NCI-H1092 treated with DMSO at 0.1 percent for 48 hours (cell line): Measurements from ENCODE around the gene ZIC1.

Source experiments
- DNase-seq: peaks from one replicate; lab custom pipeline; 2025; lab: John Stamatoyannopoulos, UW

ZIC1 gene

DNA sequence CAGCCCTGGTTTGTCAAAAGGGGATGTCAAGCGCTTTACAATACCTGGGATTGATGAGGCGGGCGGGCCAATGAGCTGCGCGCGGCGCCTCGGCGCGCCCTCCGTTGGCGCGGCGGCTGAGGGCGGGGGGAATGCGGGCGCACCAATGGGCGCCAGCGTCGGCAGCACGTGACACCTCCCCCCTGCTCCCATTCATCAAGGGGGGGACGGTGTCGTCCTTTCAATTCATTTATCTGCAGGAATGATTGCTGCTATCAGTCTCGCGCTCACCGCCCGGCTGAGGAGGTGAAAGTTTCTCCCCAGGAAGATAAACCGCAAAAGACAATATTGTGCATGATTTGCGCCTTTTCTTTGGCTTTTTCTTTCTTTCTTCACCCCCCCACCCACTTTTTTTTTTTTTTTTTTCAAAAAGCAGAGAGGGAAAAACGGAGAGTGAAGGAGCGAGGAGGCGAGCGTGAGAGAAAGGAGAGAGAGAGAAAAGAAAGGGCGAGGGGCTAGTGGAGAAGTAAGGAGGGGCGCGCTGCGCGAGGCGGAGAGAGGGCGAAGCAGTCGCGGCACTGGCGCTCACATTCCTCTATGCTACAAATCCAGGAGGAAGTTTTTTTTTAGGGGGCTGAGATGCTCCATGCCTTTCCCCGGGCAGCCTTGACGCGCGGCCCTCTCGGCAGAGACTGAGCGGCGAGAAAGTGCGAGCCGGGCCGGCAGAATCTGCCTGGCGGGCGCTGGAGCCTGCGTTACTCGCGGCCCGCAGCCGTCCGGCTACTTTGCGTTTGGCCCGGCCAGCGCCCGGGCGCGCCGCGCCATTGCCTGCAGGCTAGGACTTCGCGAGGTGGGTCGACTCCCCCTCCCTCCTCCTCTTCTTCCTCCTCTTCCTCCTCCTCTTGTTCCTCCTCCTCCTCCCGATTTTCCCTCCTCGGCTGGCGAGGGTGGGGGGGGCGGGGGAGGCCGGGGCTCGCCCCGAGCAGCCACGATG is at the start of gene ZIC1:
TSS of gene ZIC1 (plus strand) at position 223 of the 973 bp plus-strand sequence. CDS start at position 971, 748 bp downstream.
- DNase-seq = no peak

DNA sequence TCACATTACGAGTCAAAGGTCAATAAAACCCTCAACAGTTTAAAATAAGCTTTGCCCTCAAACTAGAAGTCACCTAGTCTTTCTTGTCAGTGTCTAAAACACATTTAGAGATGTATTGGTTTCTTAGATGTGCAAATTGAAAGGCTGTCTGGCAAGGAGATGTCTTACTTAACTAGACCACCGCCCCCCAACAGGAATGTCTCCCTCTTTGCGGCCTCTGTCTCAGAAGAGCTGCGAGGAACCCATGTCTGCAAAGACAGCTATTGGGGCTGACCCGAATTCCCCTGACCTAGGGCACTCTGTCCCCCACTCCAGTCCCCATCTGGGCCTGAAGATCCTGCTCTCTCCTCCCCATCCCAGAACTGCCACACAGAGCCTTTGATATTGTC is 49.1 kb upstream of the ZIC1 start:
- no peak for DNase-seq

DNA sequence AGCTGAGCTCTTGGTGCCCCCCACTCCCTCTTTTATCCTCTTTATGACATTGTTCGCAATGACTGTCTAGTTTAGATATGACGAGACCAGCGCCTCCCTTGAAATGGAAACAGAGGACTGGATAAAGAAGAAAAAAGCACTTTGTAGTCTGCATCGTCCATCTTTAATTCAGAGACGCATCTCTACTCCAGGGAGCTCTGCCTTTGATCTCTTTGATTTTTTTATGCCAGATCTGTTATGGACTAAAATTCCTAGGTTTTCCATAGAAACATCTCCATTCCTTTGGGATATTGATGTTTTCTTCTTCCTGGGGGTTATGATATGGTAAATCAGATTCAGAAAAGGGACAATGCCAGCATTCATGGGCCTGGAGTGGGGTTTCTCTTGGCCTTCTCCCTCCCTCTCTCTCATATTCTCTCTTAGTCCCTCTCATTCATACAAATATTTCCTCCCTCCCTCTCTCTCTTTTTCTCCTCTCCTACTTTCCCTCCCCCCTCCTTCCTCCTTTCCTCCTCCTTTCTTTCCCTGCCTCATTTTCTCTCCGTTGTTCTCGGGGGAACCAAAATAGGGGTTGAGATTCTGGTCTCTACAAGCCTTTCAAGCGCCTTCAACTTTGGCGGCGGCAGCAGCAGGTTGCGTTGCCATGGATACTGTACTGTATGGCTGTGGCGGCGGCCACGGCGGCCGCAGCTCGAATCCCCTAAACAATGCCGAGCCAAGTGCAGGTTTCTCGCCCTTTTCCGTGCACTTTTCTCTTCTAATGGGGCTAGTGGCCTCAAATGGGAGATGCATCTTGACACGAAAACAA is 48.3 kb upstream of the ZIC1 start:
- DNase-seq = peak; percentile 11

DNA sequence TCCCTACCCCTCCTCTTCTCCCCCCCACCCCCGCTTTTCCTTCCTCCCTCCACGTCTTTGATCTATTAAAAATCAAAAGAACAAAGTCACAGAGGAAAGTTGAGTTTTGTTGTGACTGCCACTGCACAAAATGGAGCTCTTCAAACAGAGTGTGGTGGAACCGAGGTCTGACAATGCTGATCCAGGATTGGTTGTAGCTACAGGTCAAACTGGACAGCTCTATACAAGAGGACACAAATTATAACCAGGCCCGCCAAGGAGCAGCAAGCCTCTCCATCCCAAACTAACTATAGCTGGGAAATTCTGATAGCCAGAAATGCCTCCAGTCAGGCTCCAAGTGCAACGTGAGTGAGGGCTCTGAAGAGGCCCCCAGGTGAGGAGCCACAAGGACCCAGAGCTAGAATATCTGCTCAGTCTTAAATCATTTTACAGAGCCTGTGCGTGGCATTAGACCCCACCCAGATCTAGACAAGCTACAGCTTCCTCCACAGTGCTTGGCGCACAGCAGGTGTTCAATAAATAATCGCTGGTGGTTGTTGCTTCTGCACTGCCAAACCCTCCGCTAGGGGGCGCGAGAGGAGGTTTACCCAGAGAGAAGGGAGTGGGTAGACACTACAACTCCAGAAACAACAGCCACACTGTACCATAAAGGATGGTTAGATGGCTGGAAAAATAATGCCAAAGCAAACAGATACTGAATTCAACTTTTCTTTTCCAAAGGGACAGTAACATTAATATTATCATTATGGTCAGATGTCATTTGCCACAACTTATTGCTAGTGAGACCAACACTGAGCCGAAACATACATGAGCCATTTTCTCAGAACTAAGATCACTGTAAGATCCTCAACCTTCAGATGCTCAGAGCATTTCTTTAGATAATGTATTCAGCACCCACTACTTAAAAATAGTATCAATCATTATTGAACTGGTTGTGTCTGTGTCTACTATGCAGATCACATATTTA is 47.4 kb upstream of the ZIC1 start:
- no peak for DNase-seq

DNA sequence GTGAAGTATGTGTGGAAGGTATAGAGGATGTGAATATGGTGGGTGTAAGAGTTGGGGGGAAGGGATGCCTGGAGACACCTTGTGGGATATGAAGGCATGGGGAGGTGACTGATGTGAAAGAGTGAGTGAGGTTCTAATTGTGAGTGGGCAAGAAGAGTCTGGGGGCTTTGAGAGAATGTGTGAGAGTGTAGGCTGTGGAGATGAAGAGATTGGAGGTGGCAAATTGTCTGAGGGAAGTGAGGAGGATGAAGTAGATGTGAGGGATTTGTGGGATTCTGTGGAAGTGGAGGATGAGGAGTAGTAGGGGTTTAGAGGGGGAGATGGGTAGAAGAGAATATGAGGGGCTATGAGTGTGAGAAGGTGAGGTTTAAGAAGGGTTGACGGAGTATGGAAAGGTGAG is 44.4 kb upstream of the ZIC1 start:
- no peak for DNase-seq

DNA sequence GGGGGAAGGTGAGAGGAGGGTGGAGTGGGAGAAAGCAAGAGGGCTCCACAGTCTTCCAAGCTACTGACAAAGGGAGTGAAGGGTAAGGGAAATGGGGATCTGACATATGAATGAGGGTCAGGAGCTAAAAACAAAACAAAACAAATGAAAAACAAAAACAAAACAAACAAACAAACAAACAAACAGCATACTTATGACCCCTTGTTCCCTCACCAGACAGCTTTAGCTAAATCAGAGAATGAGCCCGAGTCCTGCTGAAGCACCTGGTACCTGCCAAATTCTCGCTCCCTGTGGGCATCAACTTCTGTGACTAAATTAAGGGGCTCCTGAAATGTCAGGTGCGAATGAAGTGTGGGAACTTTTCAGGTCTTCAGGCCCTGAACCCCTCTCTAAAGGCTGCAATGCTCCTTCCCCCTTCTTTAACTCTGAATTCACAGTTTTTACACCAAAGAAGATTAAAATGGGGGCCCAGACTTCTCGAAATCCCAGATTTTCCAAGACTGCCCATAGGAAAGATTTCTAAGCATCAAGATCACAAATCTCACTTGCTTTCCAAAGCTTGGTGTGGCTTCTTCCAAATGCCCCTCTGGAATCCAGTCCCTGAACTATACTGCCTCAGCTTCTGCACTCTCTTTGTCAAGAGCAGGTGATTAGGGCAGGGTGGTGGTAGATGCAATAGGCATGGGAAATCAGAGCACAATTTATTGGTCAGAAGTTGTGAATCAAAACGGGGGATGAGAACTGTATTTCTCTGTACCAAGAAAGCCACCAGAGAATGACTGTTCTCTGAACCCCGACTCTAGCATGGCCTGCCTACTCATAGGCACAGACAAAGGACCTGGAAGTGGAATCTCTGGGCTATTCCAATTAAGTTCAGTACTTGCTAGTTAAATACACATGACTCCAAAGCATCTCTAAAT is 43.7 kb upstream of the ZIC1 start:
- no peak for DNase-seq

DNA sequence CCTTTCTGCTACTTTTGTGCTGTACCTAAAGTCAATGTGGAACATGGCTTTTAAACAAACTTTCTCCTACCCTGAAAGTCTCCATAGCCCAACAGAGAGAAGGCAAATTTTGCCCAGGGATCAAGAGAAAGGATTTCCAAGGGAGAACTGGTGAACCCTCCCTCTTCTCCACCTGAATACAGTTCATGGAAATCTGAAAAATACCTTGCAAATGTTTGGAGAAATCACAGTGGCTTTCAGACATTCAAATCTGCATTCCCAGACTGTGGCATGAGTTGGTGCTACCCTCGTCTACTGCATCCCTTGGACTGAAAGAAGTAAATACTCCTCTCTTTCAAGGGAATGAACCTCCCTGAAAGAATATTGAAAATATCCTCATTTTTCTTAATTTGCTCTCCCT is 41.5 kb upstream of the ZIC1 start:
- DNase-seq = no peak

DNA sequence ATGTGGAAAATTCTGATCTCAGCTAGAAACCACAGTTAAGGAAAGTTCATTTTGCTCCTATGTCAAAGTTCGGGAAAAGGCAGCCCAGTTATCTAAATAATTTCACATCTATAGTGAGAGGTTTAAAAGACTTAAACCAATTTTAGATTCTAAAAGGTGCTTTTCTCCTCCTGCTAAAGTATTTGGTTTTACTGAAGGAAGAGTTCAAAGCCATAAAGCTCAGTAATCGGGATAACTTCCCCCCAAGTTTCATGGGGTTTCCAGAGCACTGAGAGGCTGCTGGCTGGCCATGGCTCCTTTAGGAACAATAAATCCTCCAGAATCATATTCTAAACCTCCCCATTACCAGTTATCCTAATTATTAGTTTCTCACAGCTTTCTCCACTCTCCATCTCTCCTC is 41.0 kb upstream of the ZIC1 start:
- no peak for DNase-seq

DNA sequence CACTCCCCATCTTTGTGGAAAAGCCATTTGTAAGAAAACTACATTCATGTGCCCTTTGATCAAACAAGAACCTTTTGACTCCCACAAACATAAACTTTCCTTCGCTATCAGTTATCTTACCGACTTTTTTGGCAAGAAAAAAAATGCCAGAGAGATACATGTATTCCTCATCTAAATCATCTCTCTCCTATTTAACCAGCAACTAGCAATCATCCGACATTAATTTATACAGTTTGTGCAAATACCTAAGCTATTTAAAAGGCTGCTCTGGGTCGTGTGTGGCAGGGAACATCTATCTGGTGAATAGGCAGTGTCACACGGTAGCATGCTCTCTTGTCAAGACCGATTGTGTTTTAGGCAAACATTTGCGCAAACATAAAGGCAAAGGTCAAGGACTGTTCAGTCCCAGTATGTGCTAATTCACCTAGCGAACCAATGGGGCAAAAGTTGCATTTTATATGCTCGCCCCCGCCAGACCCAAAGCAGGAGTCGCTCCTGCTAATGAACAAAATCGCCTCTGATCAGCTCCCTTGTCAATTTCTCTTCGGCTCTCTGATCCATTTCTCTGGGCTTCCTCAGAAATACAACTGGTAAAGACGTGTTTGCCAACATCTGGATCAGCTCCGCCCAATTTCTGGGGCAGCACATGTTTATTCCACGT is 40.5 kb upstream of the ZIC1 start:
- DNase-seq = no peak

DNA sequence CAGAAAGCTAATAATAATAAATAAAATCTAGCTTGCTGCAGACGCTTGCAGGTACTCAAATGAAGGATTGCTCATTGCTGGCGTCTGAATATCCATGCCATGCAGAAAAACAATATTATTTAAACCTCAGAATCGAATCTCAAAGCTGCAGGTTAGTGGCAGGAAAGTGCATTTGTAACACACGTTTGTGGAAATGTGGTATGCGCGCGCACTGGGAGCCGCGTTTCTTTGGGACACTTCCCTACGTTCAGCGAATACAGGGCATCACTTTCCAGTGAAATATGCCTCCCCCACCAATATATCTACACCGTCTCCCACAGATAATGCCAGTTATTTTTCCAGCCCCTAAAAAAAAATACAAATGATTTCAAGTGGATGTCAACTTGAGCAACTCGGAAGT is 39.9 kb upstream of the ZIC1 start:
- DNase-seq = no peak

DNA sequence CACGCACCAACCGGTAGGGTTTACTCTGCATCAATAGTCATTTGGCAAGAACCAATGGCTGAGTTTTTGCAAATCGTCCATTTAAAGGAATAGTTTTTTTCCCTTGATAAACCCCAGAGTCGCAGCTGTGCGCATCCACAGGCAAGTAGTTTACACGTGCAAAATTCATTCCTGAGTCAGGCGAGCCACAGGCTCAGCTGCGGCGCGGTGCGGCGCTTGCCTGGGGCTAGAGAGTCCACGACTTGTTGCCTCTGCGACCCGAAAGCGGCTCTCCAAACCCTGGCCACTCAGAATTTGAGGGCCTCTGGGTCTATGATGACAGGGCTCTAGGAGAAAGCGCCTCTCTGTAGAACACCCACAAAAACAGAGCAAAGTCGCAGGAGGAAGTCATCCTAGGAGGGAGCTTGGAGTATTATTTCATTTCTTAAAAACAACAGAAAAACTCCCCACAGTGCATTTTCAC is 39.5 kb upstream of the ZIC1 start:
- DNase-seq = no peak

DNA sequence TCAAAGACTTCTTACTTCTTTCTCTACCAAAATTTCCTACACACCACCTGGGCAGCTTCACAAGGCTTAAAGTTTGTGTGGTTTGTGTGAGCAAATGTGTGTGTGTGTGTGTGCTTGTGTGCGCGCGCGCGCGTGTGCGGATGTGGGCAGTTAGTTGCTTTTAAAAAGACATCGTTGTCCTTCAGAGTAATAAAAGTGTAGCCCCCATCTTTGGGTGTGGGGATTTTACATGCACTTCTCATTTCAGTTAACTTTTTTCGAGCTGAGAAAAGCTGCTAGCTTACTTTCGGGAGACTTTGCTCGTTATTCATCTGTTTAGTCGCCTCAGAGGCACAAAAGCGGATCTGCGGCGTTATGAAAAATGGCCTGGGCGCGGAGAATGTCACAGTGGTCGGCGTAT is 38.8 kb upstream of the ZIC1 start:
- DNase-seq = no peak

DNA sequence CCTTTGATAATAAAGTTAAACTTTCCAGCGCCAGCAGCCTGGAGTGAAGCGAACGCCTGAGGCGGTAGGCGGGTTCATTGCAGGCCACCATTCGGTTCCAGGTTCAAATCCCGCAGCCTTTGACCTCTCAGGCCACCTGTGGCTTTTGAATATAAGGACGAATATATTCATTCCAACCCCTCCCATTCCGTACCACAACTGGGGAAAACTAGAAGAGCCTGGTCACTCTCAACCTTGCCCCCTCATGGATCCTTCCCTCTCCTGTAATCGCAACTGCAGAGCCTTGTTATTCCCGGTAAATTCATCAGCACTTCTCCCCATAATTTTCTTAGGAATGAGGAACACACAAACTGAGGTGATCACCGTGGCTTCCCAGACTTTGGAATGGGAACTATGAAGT is 38.0 kb upstream of the ZIC1 start:
- no peak for DNase-seq

DNA sequence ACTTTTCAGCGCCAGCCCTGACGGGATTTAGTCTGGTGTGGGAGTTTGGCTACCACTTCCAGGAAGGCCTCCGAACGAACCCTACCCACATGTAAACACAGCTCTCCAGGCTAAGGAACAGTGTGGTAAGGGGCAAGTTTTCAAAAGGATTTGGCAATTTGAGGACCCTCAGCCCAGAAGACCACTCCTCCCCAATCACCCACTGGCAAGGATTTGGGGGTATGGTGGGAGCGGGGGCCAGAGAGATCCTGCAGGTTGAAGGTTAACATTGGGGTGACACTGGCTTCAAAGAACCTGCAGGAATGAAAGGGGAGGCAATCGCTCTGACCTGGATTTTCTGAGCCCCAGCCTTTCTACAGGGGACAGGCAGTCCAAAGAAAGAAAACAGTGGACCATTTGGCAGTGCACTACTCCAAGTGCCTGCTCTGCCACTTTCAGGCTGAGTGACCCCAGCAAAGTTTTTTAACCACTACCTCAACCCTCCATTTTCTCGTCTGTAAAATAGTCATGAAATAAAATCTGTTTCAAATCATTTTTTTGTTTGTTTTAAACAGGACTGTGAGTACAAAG is 37.3 kb upstream of the ZIC1 start:
- no peak for DNase-seq

DNA sequence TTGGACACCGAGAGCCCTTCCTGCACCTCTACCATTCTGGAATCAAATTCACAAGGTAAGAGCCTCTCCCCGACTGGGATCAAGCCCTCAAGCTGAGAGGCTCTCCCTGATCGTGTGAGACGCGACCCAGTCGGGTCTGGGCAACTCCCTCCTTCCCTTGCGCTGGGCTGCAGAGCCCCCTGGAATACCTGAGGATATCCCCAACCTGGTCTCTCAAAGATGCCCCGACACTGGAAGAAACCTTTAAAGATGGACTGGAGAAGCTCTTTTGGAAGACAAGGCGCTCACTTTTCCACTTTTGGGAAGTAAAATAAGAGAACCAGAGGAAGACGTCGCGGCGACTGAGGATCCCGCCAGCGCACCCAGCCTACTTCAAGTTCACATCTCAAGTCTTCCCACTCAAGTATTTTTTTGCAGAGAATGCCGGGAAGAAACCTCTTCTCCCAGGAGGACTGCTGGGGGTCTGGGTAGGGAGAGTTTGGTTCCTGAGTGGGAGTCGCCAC is 36.6 kb upstream of the ZIC1 start:
- no peak for DNase-seq

DNA sequence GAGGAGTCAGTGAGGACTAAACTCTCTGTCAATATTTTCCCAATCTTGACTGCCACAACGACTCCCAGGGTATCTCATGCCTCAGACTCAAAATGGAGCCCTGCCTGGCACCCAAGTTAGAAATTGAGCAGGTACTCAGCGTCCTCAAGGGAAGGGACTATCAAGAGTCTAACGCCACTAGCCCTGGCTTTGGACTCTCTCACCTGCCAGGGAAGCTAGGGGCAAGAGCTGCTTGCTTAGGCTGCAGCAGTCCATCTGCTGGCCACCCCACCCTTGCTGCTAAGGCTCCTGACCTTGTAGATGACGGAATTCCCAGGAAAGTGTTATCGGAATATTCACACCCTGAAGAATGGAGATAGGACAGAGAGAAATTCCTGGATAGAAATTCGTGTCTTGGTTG is 35.9 kb upstream of the ZIC1 start:
- DNase-seq = no peak

DNA sequence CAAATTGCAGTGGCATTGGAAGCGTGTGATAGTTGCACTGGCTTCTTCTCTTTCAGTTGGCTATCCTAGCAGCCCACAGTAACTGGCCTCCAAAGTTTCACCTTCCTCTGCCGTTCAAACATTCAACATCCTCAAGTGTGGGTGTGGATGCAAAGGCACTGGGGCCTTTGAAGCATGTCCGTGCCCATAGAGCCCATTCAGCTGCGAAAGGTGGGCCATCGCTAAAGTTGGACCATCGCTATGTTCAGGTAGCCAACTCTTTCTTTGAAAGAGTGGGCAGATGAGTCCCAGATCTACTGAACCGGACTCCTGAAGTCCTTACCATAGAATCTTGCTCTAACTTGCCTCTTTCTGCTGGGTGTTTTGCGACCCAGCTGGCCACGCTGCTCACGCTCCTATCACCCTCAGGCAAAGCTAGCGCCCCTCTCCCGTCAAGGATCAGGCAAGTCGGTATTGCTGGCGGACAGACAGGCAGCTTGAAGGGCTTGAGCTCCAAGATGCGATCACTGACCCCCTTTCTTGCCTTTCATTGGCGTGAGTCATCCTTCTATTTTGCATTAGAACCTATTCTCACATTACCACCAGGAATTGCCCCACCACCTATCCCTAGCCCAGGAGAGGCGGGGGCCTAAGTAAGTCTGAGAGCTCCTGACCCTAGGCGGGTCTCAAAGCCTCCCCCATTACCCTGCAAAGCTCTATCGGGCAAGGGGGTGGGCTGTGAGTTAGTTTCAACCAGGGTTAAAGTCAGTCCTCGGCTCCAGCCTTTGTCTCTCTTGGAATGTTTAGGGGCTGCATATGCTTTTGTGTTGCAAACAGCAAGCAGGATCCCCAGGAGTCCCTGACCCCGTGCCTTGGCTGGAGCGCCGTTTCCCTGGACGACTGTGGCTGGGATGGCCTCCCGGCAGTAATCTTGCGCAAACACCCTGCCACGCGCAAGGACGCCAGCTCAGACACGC is 31.5 kb upstream of the ZIC1 start:
- DNase-seq = no peak

DNA sequence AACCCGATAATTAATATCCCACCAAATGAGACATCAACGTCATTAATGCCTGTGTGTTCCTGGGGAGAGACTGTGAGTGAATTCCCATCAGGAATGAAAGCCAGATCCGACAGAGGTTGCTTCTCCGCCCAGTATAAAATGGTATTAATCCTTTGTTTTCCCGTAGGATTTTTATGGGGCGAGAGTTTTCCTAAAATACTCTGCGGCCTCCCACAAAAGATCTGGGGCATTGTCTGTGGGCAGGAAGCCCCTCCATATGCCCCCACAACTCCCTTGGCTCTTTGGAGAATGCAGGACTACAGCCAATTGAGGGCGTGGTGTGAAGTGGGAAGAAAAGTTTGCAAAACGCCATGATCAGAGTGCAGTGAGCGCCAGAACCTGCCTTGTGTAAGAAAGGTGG is 29.5 kb upstream of the ZIC1 start:
- no peak for DNase-seq
